COLO668 (cell line): ENCODE results near the gene AP4B1.
"Not testable (repeated sequence)": the region's sequence is repeated elsewhere in the genome, so short reads cannot be mapped to it uniquely, and the experiment has no call there.

Source experiments
- DNase-seq: peaks from one replicate; lab custom pipeline; 2025; ENCODE audit not compliant: unreplicated experiment; lab: John Stamatoyannopoulos, UW

AP4B1 gene

DNA sequence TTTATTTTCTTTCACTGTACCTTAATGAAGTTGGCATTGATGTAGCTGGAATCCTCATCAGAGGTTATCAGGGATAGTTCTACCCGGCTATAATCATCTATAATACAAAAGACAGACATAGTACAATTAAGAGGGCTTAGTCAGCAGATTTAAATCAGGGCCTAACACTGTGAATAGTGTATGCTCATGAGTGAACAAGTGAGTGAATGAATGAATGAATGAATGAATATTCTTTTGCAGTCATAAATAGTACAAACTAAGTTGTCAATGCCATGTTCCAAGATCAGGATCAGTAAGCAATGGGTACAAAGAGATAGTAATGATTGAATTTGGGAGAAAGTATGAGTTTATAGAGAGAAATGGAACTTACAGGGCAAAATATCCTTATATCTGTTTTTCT is 45.6 kb downstream of the AP4B1 start:
- no peak for DNase-seq

- no peak for DNase-seq
These were observed 46.2 kb downstream of the AP4B1 start for GRCh38 chr1:113858418-113858817.

GRCh38 chr1:113857776-113858175 is 46.8 kb downstream of the AP4B1 start:
- DNase-seq, result no peak

- DNase-seq, result no peak
These were observed 48.2 kb downstream of the AP4B1 start for GRCh38 chr1:113856401-113856790.

DNA sequence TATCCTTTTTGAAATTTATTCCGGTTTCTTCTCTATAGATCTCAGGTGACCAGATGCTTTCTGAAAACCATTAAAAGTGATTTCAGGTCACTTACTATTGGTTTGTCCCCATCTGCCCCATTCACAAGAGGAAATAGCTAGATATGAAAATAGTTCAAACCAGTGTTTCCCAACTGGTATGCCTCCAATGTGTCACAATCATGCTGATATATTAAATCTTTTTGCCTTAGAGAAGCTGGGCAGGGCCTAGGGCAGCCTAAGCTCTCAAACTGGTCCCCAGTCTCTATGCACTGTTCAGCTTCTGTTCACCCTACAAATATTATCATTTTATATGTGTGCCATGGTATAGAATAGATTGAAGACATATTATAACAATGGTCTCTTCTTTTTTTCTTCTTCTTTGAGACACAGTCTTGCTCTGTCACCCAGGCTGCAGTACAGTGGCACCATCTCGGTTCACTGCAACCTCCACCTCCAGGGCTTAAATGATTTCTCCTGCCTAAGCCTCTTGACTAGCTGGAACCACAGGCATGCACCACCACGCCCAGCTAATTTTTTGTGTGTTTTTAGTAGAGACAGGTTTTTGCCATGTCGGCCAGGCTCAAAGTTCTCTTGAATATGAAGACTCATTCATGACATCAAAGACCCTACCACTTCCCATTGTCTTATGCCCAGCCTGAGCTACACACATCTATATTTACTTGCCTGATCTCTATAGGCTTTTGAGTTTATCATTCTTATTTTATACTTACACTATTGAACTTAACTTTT is 48.8 kb downstream of the AP4B1 start:
- DNase-seq, result no peak

GRCh38 chr1:113854234-113854633 is 50.4 kb downstream of the AP4B1 start:
- no peak for DNase-seq

DNA sequence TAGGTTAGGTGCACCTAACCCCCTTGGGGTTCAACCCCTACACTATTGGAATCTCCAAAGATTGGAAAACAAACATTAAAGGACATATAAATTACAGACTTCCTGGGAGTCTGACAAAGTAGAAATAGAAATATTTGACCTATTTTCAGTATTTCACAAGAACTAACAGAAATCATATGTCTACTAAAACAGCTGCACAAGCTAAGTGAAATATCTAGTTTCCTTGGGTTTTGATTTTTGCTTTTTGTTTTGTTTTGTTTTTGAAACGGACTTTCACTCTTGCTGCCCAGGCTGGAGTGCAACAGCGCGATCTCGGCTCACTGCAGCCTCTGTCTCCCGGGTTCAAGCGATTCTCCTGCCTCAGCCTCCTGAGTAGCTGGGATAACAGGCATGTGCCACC is 51.9 kb downstream of the AP4B1 start:
- not testable (repeated sequence) for DNase-seq

DNA sequence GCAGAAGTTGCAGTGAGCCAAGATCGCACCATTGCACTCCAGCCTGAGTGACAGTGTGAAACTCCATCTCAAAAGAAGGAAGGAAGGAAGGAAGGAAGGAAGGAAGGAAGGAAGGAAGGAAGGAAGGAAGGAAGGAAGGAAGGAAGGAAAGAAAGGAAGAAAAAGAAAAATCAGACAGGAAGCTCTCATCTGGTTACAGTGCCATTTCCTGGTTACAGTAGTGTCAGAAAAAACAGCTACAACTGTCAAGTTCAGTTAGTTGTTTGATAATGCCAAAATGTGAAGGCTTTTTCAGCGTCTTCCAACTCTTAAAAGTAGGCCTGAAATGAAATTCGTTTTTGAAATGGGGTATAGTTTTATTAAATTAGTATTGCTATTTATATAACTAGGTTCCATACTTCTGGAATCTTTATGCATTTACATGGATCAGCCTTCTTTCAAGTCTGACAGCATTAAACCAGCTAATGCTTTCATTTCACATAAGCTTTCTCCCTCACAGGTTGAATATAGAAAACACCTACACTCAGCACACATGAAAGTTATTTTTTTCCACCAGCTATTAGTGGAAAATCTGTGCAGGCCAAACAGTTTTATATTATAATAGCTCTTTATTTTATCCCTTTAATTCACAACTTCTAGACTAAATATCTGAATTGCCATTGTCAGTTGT is 54.3 kb downstream of the AP4B1 start:
- no peak for DNase-seq

- DNase-seq, result no peak
These were observed 55.5 kb downstream of the AP4B1 start for GRCh38 chr1:113849072-113849471.

GRCh38 chr1:113846391-113847035 is 58.1 kb downstream of the AP4B1 start:
- DNase-seq, result no peak
